ENCODE results near the gene NTN3.

Gene NTN3

GRCh38 chr16:2493605-2494004, 22.5 kb downstream of the NTN3 start:
- Histone ChIP-seq H3K27me3 (ENCODE audit: insufficient read depth, low read length) (no peaks in the 10 kb centered on the region), H3K79me2 (ENCODE audit: insufficient read depth, low read length) (no peaks in the 10 kb centered on the region), H3K9ac (ENCODE audit: low read length) (no peak overlapping the region), H3K4me2 (ENCODE audit: low read length) (no peak overlapping the region), H3K36me3 (ENCODE audit: insufficient read depth, low read length) (no peaks in the 10 kb centered on the region), H3K27ac (ENCODE audit: low read depth, low read length, poor library complexity, severe bottlenecking) (no peak overlapping the region), H3K4me1 (ENCODE audit: insufficient read depth, low read length, severe bottlenecking) (peaks cover 3% of the 10 kb centered on the region), H3K9me3 (ENCODE audit: low read length) (no peaks in the 10 kb centered on the region), H3K9me2 (ENCODE audit: low read depth, low read length) (no peaks in the 10 kb centered on the region), H3K4me3 (ENCODE audit: low read depth, low read length, poor library complexity, severe bottlenecking) (no peak overlapping the region), H2AFZ (ENCODE audit: low read length) (no peak overlapping the region), H4K20me1 (ENCODE audit: insufficient read depth, low read length) (no peaks in the 10 kb centered on the region), H3F3A (ENCODE audit: insufficient read depth, low read length) (no peaks in the 10 kb centered on the region)
- no peak for TF ChIP-seq CTCF (IDR thresholded peaks at IDR 0.05; ENCODE audit: low read length)
- no peak for TF ChIP-seq EZH2 (IDR thresholded peaks at IDR 0.05; ENCODE audit: borderline replicate concordance, low read length)

- Histone ChIP-seq H3K79me2 (ENCODE audit: insufficient read depth, low read length) (no peaks in the 10 kb centered on the region), H4K20me1 (ENCODE audit: insufficient read depth, low read length) (no peaks in the 10 kb centered on the region), H3K4me1 (ENCODE audit: insufficient read depth, low read length, severe bottlenecking) (peaks cover 3% of the 10 kb centered on the region), H3K27ac (ENCODE audit: low read depth, low read length, poor library complexity, severe bottlenecking) (no peak overlapping the region), H3K36me3 (ENCODE audit: insufficient read depth, low read length) (no peaks in the 10 kb centered on the region), H3K9me3 (ENCODE audit: low read length) (no peaks in the 10 kb centered on the region), H3K4me2 (ENCODE audit: low read length) (no peak overlapping the region), H3K4me3 (ENCODE audit: low read depth, low read length, poor library complexity, severe bottlenecking) (no peak overlapping the region), H3K27me3 (ENCODE audit: insufficient read depth, low read length) (no peaks in the 10 kb centered on the region), H2AFZ (ENCODE audit: low read length) (no peak overlapping the region), H3K9me2 (ENCODE audit: low read depth, low read length) (no peaks in the 10 kb centered on the region), H3K9ac (ENCODE audit: low read length) (no peak overlapping the region), H3F3A (ENCODE audit: insufficient read depth, low read length) (no peaks in the 10 kb centered on the region)
- TF ChIP-seq EZH2 (IDR thresholded peaks at IDR 0.05; ENCODE audit: borderline replicate concordance, low read length) (no peak), CTCF (IDR thresholded peaks at IDR 0.05; ENCODE audit: low read length) (no peak)
These were observed 23.5 kb downstream of the NTN3 start for GRCh38 chr16:2494616-2495015.

- H3K4me2 ChIP-seq (ENCODE audit: low read length) = no peak overlapping the region
- TF ChIP-seq EZH2 (IDR thresholded peaks at IDR 0.05; ENCODE audit: borderline replicate concordance, low read length) (no peak), CTCF (IDR thresholded peaks at IDR 0.05; ENCODE audit: low read length) (no peak)
- H3K4me1 ChIP-seq (ENCODE audit: insufficient read depth, low read length, severe bottlenecking) = peaks cover 3% of the 10 kb centered on the region
- H3K79me2 ChIP-seq (ENCODE audit: insufficient read depth, low read length) = no peaks in the 10 kb centered on the region
- H3K36me3 ChIP-seq (ENCODE audit: insufficient read depth, low read length) = no peaks in the 10 kb centered on the region
- no peak overlapping the region for H3K27ac ChIP-seq (ENCODE audit: low read depth, low read length, poor library complexity, severe bottlenecking)
- no peaks in the 10 kb centered on the region for H3K9me2 ChIP-seq (ENCODE audit: low read depth, low read length)
- no peak overlapping the region for H3K9ac ChIP-seq (ENCODE audit: low read length)
- no peaks in the 10 kb centered on the region for H3F3A ChIP-seq (ENCODE audit: insufficient read depth, low read length)
- no peak overlapping the region for H2AFZ ChIP-seq (ENCODE audit: low read length)
- no peak overlapping the region for H3K4me3 ChIP-seq (ENCODE audit: low read depth, low read length, poor library complexity, severe bottlenecking)
- no peaks in the 10 kb centered on the region for H3K27me3 ChIP-seq (ENCODE audit: insufficient read depth, low read length)
- no peaks in the 10 kb centered on the region for H4K20me1 ChIP-seq (ENCODE audit: insufficient read depth, low read length)
- H3K9me3 ChIP-seq (ENCODE audit: low read length) = no peaks in the 10 kb centered on the region
These were observed 23.9 kb downstream of the NTN3 start for GRCh38 chr16:2495041-2495440.

Data from OCI-LY1 (cell line).